Adrenal gland (tissue), 5 donors: ENCODE measurements around the gene CUTA.

Experiments used
- POLR2A ChIP-seq, 2 donors: fragments of 450-650 bp; IDR thresholded peaks; one replicate each; pipeline ENCODE4 v1.6.1; 2017; ENCODE audit warnings: antibody characterized with exemption in 2 of 2, mild to moderate bottlenecking in 2 of 2, moderate library complexity in 1 of 2
- TF ChIP-seq, protein P1 (sequence below), 6 experiments: fragments of 450-650 bp in 4 of 6; fragments of 200-600 bp in 2 of 6; sonication (generic) in 1 of 6; IDR thresholded peaks; 1 replicate in 5 of 6; 2 replicates in 1 of 6; pipeline versions ENCODE4 v1.5.1 to v1.8.0; 2016 to 2021; ENCODE audit warnings: antibody characterized with exemption in 6 of 6, mild to moderate bottlenecking in 2 of 6, moderate library complexity in 1 of 6
- donor health status: DM: no; HTN: no; CAD: no.

DNA sequence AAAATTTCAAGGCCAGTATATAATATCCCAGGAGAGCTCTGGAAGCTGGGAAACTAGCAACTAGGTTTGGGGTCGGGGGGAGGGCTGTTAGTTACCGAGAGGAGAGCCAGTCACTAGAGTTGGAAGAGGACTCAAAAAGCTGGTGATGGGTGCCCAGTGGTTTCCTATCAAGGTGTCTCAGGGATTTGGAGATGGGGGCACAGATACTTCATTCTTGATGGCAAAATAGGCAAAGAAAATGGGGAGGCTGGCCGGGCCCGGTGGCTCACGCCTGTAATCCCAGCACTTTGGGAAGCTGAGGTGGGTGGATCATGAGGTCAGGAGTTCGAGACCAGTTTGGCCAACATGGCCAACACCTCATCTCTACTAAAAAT is 6.3 kb downstream of the CUTA start:
- TF ChIP-seq, protein P1, sequence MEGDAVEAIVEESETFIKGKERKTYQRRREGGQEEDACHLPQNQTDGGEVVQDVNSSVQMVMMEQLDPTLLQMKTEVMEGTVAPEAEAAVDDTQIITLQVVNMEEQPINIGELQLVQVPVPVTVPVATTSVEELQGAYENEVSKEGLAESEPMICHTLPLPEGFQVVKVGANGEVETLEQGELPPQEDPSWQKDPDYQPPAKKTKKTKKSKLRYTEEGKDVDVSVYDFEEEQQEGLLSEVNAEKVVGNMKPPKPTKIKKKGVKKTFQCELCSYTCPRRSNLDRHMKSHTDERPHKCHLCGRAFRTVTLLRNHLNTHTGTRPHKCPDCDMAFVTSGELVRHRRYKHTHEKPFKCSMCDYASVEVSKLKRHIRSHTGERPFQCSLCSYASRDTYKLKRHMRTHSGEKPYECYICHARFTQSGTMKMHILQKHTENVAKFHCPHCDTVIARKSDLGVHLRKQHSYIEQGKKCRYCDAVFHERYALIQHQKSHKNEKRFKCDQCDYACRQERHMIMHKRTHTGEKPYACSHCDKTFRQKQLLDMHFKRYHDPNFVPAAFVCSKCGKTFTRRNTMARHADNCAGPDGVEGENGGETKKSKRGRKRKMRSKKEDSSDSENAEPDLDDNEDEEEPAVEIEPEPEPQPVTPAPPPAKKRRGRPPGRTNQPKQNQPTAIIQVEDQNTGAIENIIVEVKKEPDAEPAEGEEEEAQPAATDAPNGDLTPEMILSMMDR (IDR thresholded peaks at IDR 0.05), result no peak
- no peak for TF ChIP-seq POLR2A (IDR thresholded peaks at IDR 0.05)
